ENCODE measurements around the gene PTPRN2. TPM values are rescaled to one million over a fixed set of nuclear protein-coding genes. Genes with fewer than 3 reads are reported as not detected.

The PTPRN2 gene
- total RNA-seq, 1 donor from 2014 or later, result 2.4 TPM

GRCh38 chr7:158453663-158454062 is 134.0 kb downstream of the PTPRN2 start:
- TF ChIP-seq CTCF (IDR thresholded peaks at IDR 0.05; ENCODE audit: insufficient read depth, low read length, poor library complexity, severe bottlenecking), result no peak
- Histone ChIP-seq H3K36me3 (ENCODE audit: control insufficient read depth, insufficient read depth, low read length) (no peaks in the 10 kb centered on the region), H3K4me3 (ENCODE audit: low read depth, low read length) (no peak overlapping the region), H3K27me3 (ENCODE audit: control insufficient read depth, insufficient read depth, low read length) (no peaks in the 10 kb centered on the region)
- DNase-seq (ENCODE audit: low read depth), result no peak

- Histone ChIP-seq H3K27me3 (ENCODE audit: control insufficient read depth, insufficient read depth, low read length) (no peaks in the 10 kb centered on the region), H3K4me3 (ENCODE audit: low read depth, low read length) (no peak overlapping the region), H3K36me3 (ENCODE audit: control insufficient read depth, insufficient read depth, low read length) (no peaks in the 10 kb centered on the region)
- DNase-seq (ENCODE audit: low read depth), result no peak
- TF ChIP-seq CTCF (IDR thresholded peaks at IDR 0.05; ENCODE audit: insufficient read depth, low read length, poor library complexity, severe bottlenecking), result no peak
Observed at GRCh38 chr7:158452331-158452730, 135.3 kb downstream of the PTPRN2 start.

GRCh38 chr7:158450476-158451124 is 137.0 kb downstream of the PTPRN2 start:
- TF ChIP-seq CTCF (IDR thresholded peaks at IDR 0.05; ENCODE audit: insufficient read depth, low read length, poor library complexity, severe bottlenecking), result no peak
- Histone ChIP-seq H3K27me3 (ENCODE audit: control insufficient read depth, insufficient read depth, low read length) (no peaks in the 10 kb centered on the region), H3K36me3 (ENCODE audit: control insufficient read depth, insufficient read depth, low read length) (no peaks in the 10 kb centered on the region), H3K4me3 (ENCODE audit: low read depth, low read length) (no peak overlapping the region)
- DNase-seq (ENCODE audit: low read depth), result no peak

GRCh38 chr7:158449942-158450341 is 137.7 kb downstream of the PTPRN2 start:
- DNase-seq (ENCODE audit: low read depth), result no peak
- no peak for TF ChIP-seq CTCF (IDR thresholded peaks at IDR 0.05; ENCODE audit: insufficient read depth, low read length, poor library complexity, severe bottlenecking)
- Histone ChIP-seq H3K27me3 (ENCODE audit: control insufficient read depth, insufficient read depth, low read length) (no peaks in the 10 kb centered on the region), H3K36me3 (ENCODE audit: control insufficient read depth, insufficient read depth, low read length) (no peaks in the 10 kb centered on the region), H3K4me3 (ENCODE audit: low read depth, low read length) (no peak overlapping the region)

- TF ChIP-seq CTCF (IDR thresholded peaks at IDR 0.05; ENCODE audit: insufficient read depth, low read length, poor library complexity, severe bottlenecking), result no peak
- no peaks in the 10 kb centered on the region for H3K36me3 ChIP-seq (ENCODE audit: control insufficient read depth, insufficient read depth, low read length)
- no peak overlapping the region for H3K4me3 ChIP-seq (ENCODE audit: low read depth, low read length)
- no peaks in the 10 kb centered on the region for H3K27me3 ChIP-seq (ENCODE audit: control insufficient read depth, insufficient read depth, low read length)
- no peak for DNase-seq (ENCODE audit: low read depth)
Observed at GRCh38 chr7:158449266-158449665, 138.4 kb downstream of the PTPRN2 start.

Data from kidney epithelial cell (primary cell).